M059J (cell line): ENCODE data around the gene C1RL. TPM values are rescaled to one million over a fixed set of nuclear protein-coding genes. Genes with fewer than 3 reads are reported as not detected.
A peak's percentile ranks its signal among the peaks of the same experiment; 100 is the strongest.
"Not testable (repeated sequence)": the region's sequence is repeated elsewhere in the genome, so short reads cannot be mapped to it uniquely, and the experiment has no call there.

ENCODE experiments used
- DNase-seq: peaks from one replicate; pipeline ENCODE4 v3.0.0-alpha.2; 2012; ENCODE audit warnings: low read depth
- total RNA-seq: library from RNA; depleted of rRNA; stranded (reverse); fragments of >200 nt; shearing (Covaris generic); gene quantifications from 2 replicates; pipeline ENCODE4 v1.2.3, GENCODE V29; 2014; rRNA removed

C1RL gene
- total RNA-seq, 1 experiment from 2014 or later: 22.1 TPM

GRCh38 chr12:7061596-7061995 is 47.4 kb downstream of the C1RL start:
- DNase-seq: no peak

- no peak for DNase-seq
Measured at GRCh38 chr12:7061138-7061537, 47.9 kb downstream of the C1RL start.

- DNase-seq: peak; percentile 93
Measured at GRCh38 chr12:7060353-7060954, 48.6 kb downstream of the C1RL start, which contains the start of gene C1S. Gene C1S (plus strand): TSS chr12:7060718. CDS start chr12:7061913, 1,195 bp downstream.

- DNase-seq: no peak
Measured at GRCh38 chr12:7059780-7060179, 49.2 kb downstream of the C1RL start.

- DNase-seq: no peak
Measured at GRCh38 chr12:7058850-7059395, 50.1 kb downstream of the C1RL start.

GRCh38 chr12:7058163-7058845 is 50.7 kb downstream of the C1RL start:
- no peak for DNase-seq

- DNase-seq: not testable (repeated sequence)
Measured at GRCh38 chr12:7055736-7056135, 53.3 kb downstream of the C1RL start.

- no peak for DNase-seq
Measured at GRCh38 chr12:7054925-7055324, 54.1 kb downstream of the C1RL start.

- DNase-seq: not testable (repeated sequence)
Measured at GRCh38 chr12:7049973-7050372, 59.0 kb downstream of the C1RL start.

GRCh38 chr12:7049445-7049951 is 59.5 kb downstream of the C1RL start:
- DNase-seq: not testable (repeated sequence)

- DNase-seq: no peak
Measured at GRCh38 chr12:7047306-7047705, 61.7 kb downstream of the C1RL start.

- no peak for DNase-seq
Measured at GRCh38 chr12:7046383-7047105, 62.5 kb downstream of the C1RL start.

GRCh38 chr12:7045913-7046312 is 63.1 kb downstream of the C1RL start:
- no peak for DNase-seq

Other genes with a start within 250 kb of the C1RL start
- gene TPI1, start 241.7 kb downstream of the C1RL start, total RNA-seq: 1,942 and 2,129 TPM in 2 replicates
- gene SPSB2, start 235.9 kb downstream of the C1RL start, total RNA-seq: 6.1 and 7.7 TPM in 2 replicates
- 3.6 and 11.0 TPM in 2 replicates for gene LRRC23, start 204.4 kb downstream of the C1RL start, total RNA-seq
- gene ENO2, start 194.6 kb downstream of the C1RL start, total RNA-seq: 29.1 and 30.0 TPM in 2 replicates
- gene ATN1, start 181.3 kb downstream of the C1RL start, total RNA-seq: 3.9 and 25.0 TPM in 2 replicates
- gene RNU7-1, start 165.4 kb downstream of the C1RL start, total RNA-seq: not detected in 2 replicates
- 192 and 242 TPM in 2 replicates for gene C12orf57, start 165.2 kb downstream of the C1RL start, total RNA-seq
- 0.39 and 0.98 TPM in 2 replicates for gene PTPN6, start 157.9 kb downstream of the C1RL start, total RNA-seq
- 203 and 222 TPM in 2 replicates for gene PHB2, start 138.6 kb downstream of the C1RL start, total RNA-seq
- 42.9 and 52.9 TPM in 2 replicates for gene EMG1, start 138.3 kb downstream of the C1RL start, total RNA-seq
- gene LPCAT3, start 90.7 kb downstream of the C1RL start, total RNA-seq: 26.1 and 26.7 TPM in 2 replicates
- 59.0 and 68.3 TPM in 2 replicates for gene C1S, start 48.5 kb downstream of the C1RL start, total RNA-seq
- 88.8 and 112 TPM in 2 replicates for gene C1R, start 16.8 kb downstream of the C1RL start, total RNA-seq
- not detected in 2 replicates for gene RBP5, start 19.7 kb upstream of the C1RL start, total RNA-seq
- 7.7 and 29.7 TPM in 2 replicates for gene CLSTN3, start 21.2 kb upstream of the C1RL start, total RNA-seq
- gene PEX5, start 80.5 kb upstream of the C1RL start, total RNA-seq: 13.9 and 18.0 TPM in 2 replicates
- gene ACSM4, start 194.9 kb upstream of the C1RL start, total RNA-seq: not detected in 2 replicates